ENCODE data around the gene GTF2A1. TPM values are rescaled to one million over a fixed set of nuclear protein-coding genes. Genes with fewer than 3 reads are reported as not detected.

Gene GTF2A1
- polyA plus RNA-seq, 1 of the 3 experiments (the other 2 are of a cell fraction): 7.6 TPM

GRCh38 chr14:81252278-81252677, 31.5 kb upstream of the GTF2A1 start:
- no peaks in the 10 kb centered on the region for H3K9me3 ChIP-seq
- H2AFZ ChIP-seq (ENCODE audit: low read depth): no peak overlapping the region
- H3K27ac ChIP-seq (ENCODE audit: low read depth in 2 of 2, low read length in 1 of 2): no peak overlapping the region
- 11% methylated on average over 1 of the region's 1 CpG for WGBS (ENCODE audit: low lambda C conversion rate)
- no peaks in the 10 kb centered on the region for H3K4me1 ChIP-seq (ENCODE audit: control insufficient read depth in 1 of 2, insufficient read depth in 2 of 2, low read depth in 1 of 2, low read length in 1 of 2)
- H3K9ac ChIP-seq: no peak overlapping the region
- CTCF ChIA-PET: interaction anchor here (0.6 to 1.4 kb wide), 2 partner anchors 17 to 18 kb away, joined by 3 to 4 read pairs; no protein-coding TSS in a partner anchor
- H3K4me2 ChIP-seq: no peak overlapping the region
- TF ChIP-seq EP300 (IDR thresholded peaks at IDR 0.05; ENCODE audit: borderline replicate concordance in 1 of 2, low read depth in 1 of 2, low read length in 1 of 2) (no peak), POLR2AphosphoS5 (IDR thresholded peaks at IDR 0.05; ENCODE audit: low read depth, low read length) (no peak), FOSL2 (IDR thresholded peaks at IDR 0.05; ENCODE audit: borderline replicate concordance, low read depth) (no peak), CTCF (IDR thresholded peaks at IDR 0.05) (no peak), ELF1 (IDR thresholded peaks at IDR 0.05) (no peak), GABPA (IDR thresholded peaks at IDR 0.05; ENCODE audit: low read depth) (no peak), GATA2 (CRISPR knock-in tag; IDR thresholded peaks at IDR 0.05) (no peak), MXI1 (IDR thresholded peaks at IDR 0.05; ENCODE audit: low read depth, low read length) (no peak)
- TF ChIP-seq, protein P1, sequence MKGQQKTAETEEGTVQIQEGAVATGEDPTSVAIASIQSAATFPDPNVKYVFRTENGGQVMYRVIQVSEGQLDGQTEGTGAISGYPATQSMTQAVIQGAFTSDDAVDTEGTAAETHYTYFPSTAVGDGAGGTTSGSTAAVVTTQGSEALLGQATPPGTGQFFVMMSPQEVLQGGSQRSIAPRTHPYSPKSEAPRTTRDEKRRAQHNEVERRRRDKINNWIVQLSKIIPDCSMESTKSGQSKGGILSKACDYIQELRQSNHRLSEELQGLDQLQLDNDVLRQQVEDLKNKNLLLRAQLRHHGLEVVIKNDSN (IDR thresholded peaks at IDR 0.05; ENCODE audit: borderline replicate concordance, low read depth): no peak
- TF ChIP-seq, protein P2, sequence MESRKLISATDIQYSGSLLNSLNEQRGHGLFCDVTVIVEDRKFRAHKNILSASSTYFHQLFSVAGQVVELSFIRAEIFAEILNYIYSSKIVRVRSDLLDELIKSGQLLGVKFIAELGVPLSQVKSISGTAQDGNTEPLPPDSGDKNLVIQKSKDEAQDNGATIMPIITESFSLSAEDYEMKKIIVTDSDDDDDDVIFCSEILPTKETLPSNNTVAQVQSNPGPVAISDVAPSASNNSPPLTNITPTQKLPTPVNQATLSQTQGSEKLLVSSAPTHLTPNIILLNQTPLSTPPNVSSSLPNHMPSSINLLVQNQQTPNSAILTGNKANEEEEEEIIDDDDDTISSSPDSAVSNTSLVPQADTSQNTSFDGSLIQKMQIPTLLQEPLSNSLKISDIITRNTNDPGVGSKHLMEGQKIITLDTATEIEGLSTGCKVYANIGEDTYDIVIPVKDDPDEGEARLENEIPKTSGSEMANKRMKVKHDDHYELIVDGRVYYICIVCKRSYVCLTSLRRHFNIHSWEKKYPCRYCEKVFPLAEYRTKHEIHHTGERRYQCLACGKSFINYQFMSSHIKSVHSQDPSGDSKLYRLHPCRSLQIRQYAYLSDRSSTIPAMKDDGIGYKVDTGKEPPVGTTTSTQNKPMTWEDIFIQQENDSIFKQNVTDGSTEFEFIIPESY (IDR thresholded peaks at IDR 0.05; ENCODE audit: borderline replicate concordance, low read depth): no peak
- H3K9me2 ChIP-seq: no peaks in the 10 kb centered on the region
- no peaks in the 10 kb centered on the region for H3F3A ChIP-seq (replicated peaks; ENCODE audit: insufficient read depth)
- no peaks in the 10 kb centered on the region for H3K36me3 ChIP-seq (replicated peaks in 1 of 2; ENCODE audit: control insufficient read depth in 1 of 2, insufficient read depth in 2 of 2, low read length in 1 of 2)
- POLR2A ChIA-PET: no interaction called here
- no peaks in the 10 kb centered on the region for H3K79me2 ChIP-seq (ENCODE audit: insufficient read depth)
- no peaks in the 10 kb centered on the region for H3K27me3 ChIP-seq (ENCODE audit: insufficient read depth)
- no peak for DNase-seq
- H4K20me1 ChIP-seq (ENCODE audit: insufficient read depth): no peaks in the 10 kb centered on the region
- no peak overlapping the region for H3K4me3 ChIP-seq (ENCODE audit: low read depth in 2 of 2, low read length in 1 of 2)

DNA sequence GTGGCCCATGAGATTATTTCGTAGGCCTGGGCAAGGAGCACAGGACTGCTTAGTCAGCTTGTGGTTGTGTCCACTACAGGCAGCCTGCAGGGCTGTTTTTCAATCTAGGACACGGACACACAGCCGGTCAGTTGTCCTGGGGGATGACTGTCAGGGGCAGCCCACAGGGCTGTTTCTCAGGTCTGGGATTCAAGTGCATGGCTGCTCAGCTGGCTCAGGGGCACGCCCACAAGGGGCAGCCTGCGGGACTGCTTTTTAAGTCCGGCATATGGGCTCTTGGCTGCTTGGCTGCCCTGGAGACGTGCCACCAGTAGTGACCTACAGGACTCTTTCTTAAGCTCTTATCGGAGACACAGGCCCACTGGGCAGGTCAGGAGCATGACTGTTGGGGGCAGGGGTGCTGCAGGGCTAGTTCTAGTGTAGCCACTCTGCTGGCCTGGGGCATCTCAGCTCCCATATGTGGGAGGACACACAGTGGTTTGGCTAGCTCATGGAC, 26.6 kb upstream of the GTF2A1 start:
- no peak overlapping the region for H3K9ac ChIP-seq
- POLR2A ChIA-PET: no interaction called here
- no peak overlapping the region for H3K4me2 ChIP-seq
- H3K36me3 ChIP-seq (replicated peaks in 1 of 2; ENCODE audit: control insufficient read depth in 1 of 2, insufficient read depth in 2 of 2, low read length in 1 of 2): no peaks in the 10 kb centered on the region
- H3K27me3 ChIP-seq (ENCODE audit: insufficient read depth): no peaks in the 10 kb centered on the region
- H3K9me2 ChIP-seq: no peaks in the 10 kb centered on the region
- 33% methylated on average over 3 of the region's 8 CpGs for WGBS (ENCODE audit: low lambda C conversion rate)
- H3F3A ChIP-seq (replicated peaks; ENCODE audit: insufficient read depth): no peaks in the 10 kb centered on the region
- CTCF ChIA-PET: interaction anchor here (0.7 to 1.4 kb wide), 5 partner anchors 22 to 206 kb away, joined by 3 to 4 read pairs (median 3); no protein-coding TSS in a partner anchor
- H3K27ac ChIP-seq (ENCODE audit: low read depth in 2 of 2, low read length in 1 of 2): no peak overlapping the region
- no peak overlapping the region for H2AFZ ChIP-seq (ENCODE audit: low read depth)
- no peaks in the 10 kb centered on the region for H3K9me3 ChIP-seq
- H3K4me1 ChIP-seq (ENCODE audit: control insufficient read depth in 1 of 2, insufficient read depth in 2 of 2, low read depth in 1 of 2, low read length in 1 of 2): no peaks in the 10 kb centered on the region
- H3K79me2 ChIP-seq (ENCODE audit: insufficient read depth): no peaks in the 10 kb centered on the region
- H4K20me1 ChIP-seq (ENCODE audit: insufficient read depth): no peaks in the 10 kb centered on the region
- DNase-seq: no peak
- no peak overlapping the region for H3K4me3 ChIP-seq (ENCODE audit: low read depth in 2 of 2, low read length in 1 of 2)
- TF ChIP-seq, protein P3, sequence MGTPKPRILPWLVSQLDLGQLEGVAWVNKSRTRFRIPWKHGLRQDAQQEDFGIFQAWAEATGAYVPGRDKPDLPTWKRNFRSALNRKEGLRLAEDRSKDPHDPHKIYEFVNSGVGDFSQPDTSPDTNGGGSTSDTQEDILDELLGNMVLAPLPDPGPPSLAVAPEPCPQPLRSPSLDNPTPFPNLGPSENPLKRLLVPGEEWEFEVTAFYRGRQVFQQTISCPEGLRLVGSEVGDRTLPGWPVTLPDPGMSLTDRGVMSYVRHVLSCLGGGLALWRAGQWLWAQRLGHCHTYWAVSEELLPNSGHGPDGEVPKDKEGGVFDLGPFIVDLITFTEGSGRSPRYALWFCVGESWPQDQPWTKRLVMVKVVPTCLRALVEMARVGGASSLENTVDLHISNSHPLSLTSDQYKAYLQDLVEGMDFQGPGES (IDR thresholded peaks at IDR 0.05; ENCODE audit: low read depth, low read length): no peak
- TF ChIP-seq RCOR1 (IDR thresholded peaks at IDR 0.05; ENCODE audit: low read length) (no peak), ELF1 (IDR thresholded peaks at IDR 0.05) (no peak), MEF2A (IDR thresholded peaks at IDR 0.05; ENCODE audit: borderline replicate concordance, low read depth) (no peak), CTCF (IDR thresholded peaks at IDR 0.05) (no peak), EZH2phosphoT487 (IDR thresholded peaks at IDR 0.05; ENCODE audit: borderline replicate concordance, low read depth) (no peak), MAX (IDR thresholded peaks at IDR 0.05; ENCODE audit: low read depth) (no peak), MXI1 (IDR thresholded peaks at IDR 0.05; ENCODE audit: low read depth, low read length) (no peak), EP300 (IDR thresholded peaks at IDR 0.05; ENCODE audit: borderline replicate concordance in 1 of 2, low read depth in 1 of 2, low read length in 1 of 2) (no peak), GATA2 (CRISPR knock-in tag; IDR thresholded peaks at IDR 0.05) (no peak), FOXJ3 (CRISPR knock-in tag; IDR thresholded peaks at IDR 0.05) (no peak)

Measured in SK-N-SH (cell line).